IPS DF 6.9 (cell line): Measurements from ENCODE around the gene MYO7A.

ENCODE experiments used
- DNase-seq: peaks from one replicate; pipeline ENCODE4 v3.0.0-alpha.2; 2013; ENCODE audit warnings: low read depth, low spot score
- H3K27ac ChIP-seq: one replicate; pipeline ENCODE4 v1.5.1; 2013; ENCODE audit warnings: low read length, control low read depth
- H3K27me3 ChIP-seq: 2 replicates; pipeline ENCODE4 v1.6.1; 2013; ENCODE audit warnings: mild to moderate bottlenecking, low read length; ENCODE audit not compliant: control insufficient read depth, insufficient read depth
- H3K36me3 ChIP-seq: 2 replicates; pipeline ENCODE4 v1.6.1; 2013; ENCODE audit warnings: low read length; ENCODE audit not compliant: control insufficient read depth, insufficient read depth
- H3K4me1 ChIP-seq: 2 replicates; pipeline ENCODE4 v1.6.1; 2013; ENCODE audit warnings: low read length; ENCODE audit not compliant: control insufficient read depth, insufficient read depth
- H3K4me3 ChIP-seq: 2 replicates; pipeline ENCODE4 v1.5.1; 2013; ENCODE audit warnings: mild to moderate bottlenecking, low read length
- H3K9me3 ChIP-seq: 2 replicates; pipeline ENCODE4 v1.6.1; 2013; ENCODE audit warnings: low read length, inconsistent platforms; ENCODE audit not compliant: control insufficient read depth, insufficient read depth
- WGBS: extraction: QIAGEN DNeasy Blood & Tissue Kit; methylation state at CpG from one replicate; pipeline ENCODE4 v1.1.7; 2013; ENCODE audit warnings: mixed read lengths, missing lambda C conversion rate; ENCODE audit not compliant: insufficient read length, insufficient coverage; 5-methylcytosine and 5-hydroxymethylcytosine counted together

The MYO7A gene

GRCh38 chr11:77104727-77105126, 23.3 kb upstream of the MYO7A start:
- no peak for DNase-seq
- H3K27me3 ChIP-seq, result no peaks in the 10 kb centered on the region
- H3K36me3 ChIP-seq, result no peaks in the 10 kb centered on the region; the same call in 1 of the 2 replicates
- no peaks in the 10 kb centered on the region for H3K9me3 ChIP-seq
- no peaks in the 10 kb centered on the region for H3K4me1 ChIP-seq
- no peak overlapping the region for H3K4me3 ChIP-seq
- WGBS, result no CpG with 5 or more reads among the region's 8 CpGs
- H3K27ac ChIP-seq, result no peak overlapping the region

- DNase-seq, result no peak
- H3K36me3 ChIP-seq, result no peaks in the 10 kb centered on the region; the same call in 1 of the 2 replicates
- H3K27me3 ChIP-seq, result no peaks in the 10 kb centered on the region
- no peaks in the 10 kb centered on the region for H3K9me3 ChIP-seq
- no peaks in the 10 kb centered on the region for H3K4me1 ChIP-seq
- no peak overlapping the region for H3K27ac ChIP-seq
- H3K4me3 ChIP-seq, result no peak overlapping the region
- WGBS, result no CpG with 5 or more reads among the region's 7 CpGs
These were observed 21.7 kb upstream of the MYO7A start for GRCh38 chr11:77106321-77106720.

GRCh38 chr11:77106759-77107158, 21.3 kb upstream of the MYO7A start:
- no peak overlapping the region for H3K27ac ChIP-seq
- no peak overlapping the region for H3K4me3 ChIP-seq
- H3K4me1 ChIP-seq, result no peaks in the 10 kb centered on the region
- no CpG with 5 or more reads among the region's 13 CpGs for WGBS
- H3K36me3 ChIP-seq, result no peaks in the 10 kb centered on the region; the same call in 1 of the 2 replicates
- no peaks in the 10 kb centered on the region for H3K27me3 ChIP-seq
- DNase-seq, result no peak
- no peaks in the 10 kb centered on the region for H3K9me3 ChIP-seq

GRCh38 chr11:77107950-77108349, 20.1 kb upstream of the MYO7A start:
- whole genome bisulfite sequencing, result no CpG with 5 or more reads among the region's 3 CpGs

GRCh38 chr11:77108436-77108835, 19.6 kb upstream of the MYO7A start:
- 0 out of 2 replicates have a peak, but pooled peaks cover 1% of the 10 kb centered on the region for H3K4me1 ChIP-seq
- no peaks in the 10 kb centered on the region for H3K27me3 ChIP-seq
- no peak overlapping the region for H3K4me3 ChIP-seq
- H3K9me3 ChIP-seq, result no peaks in the 10 kb centered on the region
- no CpG with 5 or more reads among the region's 9 CpGs for WGBS
- H3K27ac ChIP-seq, result no peak overlapping the region
- DNase-seq, result no peak
- no peaks in the 10 kb centered on the region for H3K36me3 ChIP-seq

More at GRCh38 chr11:77107950-77108349, 20.1 kb upstream of the MYO7A start:
- Histone ChIP-seq H3K9me3 (no peaks in the 10 kb centered on the region), H3K4me1 (no peaks in the 10 kb centered on the region), H3K4me3 (no peak overlapping the region), H3K27ac (no peak overlapping the region), H3K27me3 (no peaks in the 10 kb centered on the region), H3K36me3 (no peaks in the 10 kb centered on the region; the same call in 1 of the 2 replicates)
- DNase-seq, result no peak

GRCh38 chr11:77109236-77110019, 18.6 kb upstream of the MYO7A start:
- no CpG with 5 or more reads among the region's 11 CpGs for WGBS
- Histone ChIP-seq H3K36me3 (no peaks in the 10 kb centered on the region), H3K9me3 (no peaks in the 10 kb centered on the region), H3K4me3 (no peak overlapping the region), H3K27me3 (no peaks in the 10 kb centered on the region), H3K27ac (no peak overlapping the region), H3K4me1 (0 out of 2 replicates have a peak, but pooled peaks cover 1% of the 10 kb centered on the region)
- DNase-seq, result no peak

GRCh38 chr11:77110836-77111235, 17.2 kb upstream of the MYO7A start:
- H3K4me1 ChIP-seq, result 0 out of 2 replicates have a peak, but pooled peaks cover 1% of the 10 kb centered on the region
- no peaks in the 10 kb centered on the region for H3K27me3 ChIP-seq
- H3K36me3 ChIP-seq, result no peaks in the 10 kb centered on the region
- no peak overlapping the region for H3K27ac ChIP-seq
- no peaks in the 10 kb centered on the region for H3K9me3 ChIP-seq
- DNase-seq, result no peak
- WGBS, result no CpG with 5 or more reads among the region's 6 CpGs
- H3K4me3 ChIP-seq, result no peak overlapping the region

- no peak for DNase-seq
- Histone ChIP-seq H3K27me3 (no peaks in the 10 kb centered on the region), H3K27ac (no peak overlapping the region), H3K4me3 (no peak overlapping the region), H3K9me3 (no peaks in the 10 kb centered on the region), H3K36me3 (no peaks in the 10 kb centered on the region), H3K4me1 (0 out of 2 replicates have a peak, but pooled peaks cover 1% of the 10 kb centered on the region)
- no CpG with 5 or more reads among the region's 3 CpGs for WGBS
These were observed 16.8 kb upstream of the MYO7A start for GRCh38 chr11:77111277-77111676.

GRCh38 chr11:77111946-77112345, 16.1 kb upstream of the MYO7A start:
- Histone ChIP-seq H3K36me3 (no peaks in the 10 kb centered on the region), H3K4me3 (no peak overlapping the region), H3K27me3 (no peaks in the 10 kb centered on the region), H3K27ac (no peak overlapping the region), H3K9me3 (no peaks in the 10 kb centered on the region), H3K4me1 (0 out of 2 replicates have a peak, but pooled peaks cover 1% of the 10 kb centered on the region)
- no CpG with 5 or more reads among the region's 6 CpGs for WGBS
- DNase-seq, result no peak

GRCh38 chr11:77112641-77113381, 15.2 kb upstream of the MYO7A start:
- no CpG with 5 or more reads among the region's 20 CpGs for WGBS
- Histone ChIP-seq H3K27me3 (no peaks in the 10 kb centered on the region), H3K27ac (no peak overlapping the region)

More at GRCh38 chr11:77112641-77113381, 15.2 kb upstream of the MYO7A start:
- H3K4me1 ChIP-seq, result 0 out of 2 replicates have a peak, but pooled peaks cover 1% of the 10 kb centered on the region
- no peak for DNase-seq
- no peaks in the 10 kb centered on the region for H3K36me3 ChIP-seq
- no peaks in the 10 kb centered on the region for H3K9me3 ChIP-seq
- H3K4me3 ChIP-seq, result no peak overlapping the region
